GM18909 (cell line): Measurements from ENCODE around the gene GBP1.
"Not testable (repeated sequence)": the region's sequence is repeated elsewhere in the genome, so short reads cannot be mapped to it uniquely, and the experiment has no call there.

ENCODE experiments used
- ATAC-seq: cut with Tn5 transposase; IDR thresholded peaks from one replicate; pipeline ENCODE4 v1.9.1; 2021; ENCODE audit warnings: mild to moderate bottlenecking; ENCODE audit not compliant: unreplicated experiment, poor library complexity

GBP1 gene

DNA sequence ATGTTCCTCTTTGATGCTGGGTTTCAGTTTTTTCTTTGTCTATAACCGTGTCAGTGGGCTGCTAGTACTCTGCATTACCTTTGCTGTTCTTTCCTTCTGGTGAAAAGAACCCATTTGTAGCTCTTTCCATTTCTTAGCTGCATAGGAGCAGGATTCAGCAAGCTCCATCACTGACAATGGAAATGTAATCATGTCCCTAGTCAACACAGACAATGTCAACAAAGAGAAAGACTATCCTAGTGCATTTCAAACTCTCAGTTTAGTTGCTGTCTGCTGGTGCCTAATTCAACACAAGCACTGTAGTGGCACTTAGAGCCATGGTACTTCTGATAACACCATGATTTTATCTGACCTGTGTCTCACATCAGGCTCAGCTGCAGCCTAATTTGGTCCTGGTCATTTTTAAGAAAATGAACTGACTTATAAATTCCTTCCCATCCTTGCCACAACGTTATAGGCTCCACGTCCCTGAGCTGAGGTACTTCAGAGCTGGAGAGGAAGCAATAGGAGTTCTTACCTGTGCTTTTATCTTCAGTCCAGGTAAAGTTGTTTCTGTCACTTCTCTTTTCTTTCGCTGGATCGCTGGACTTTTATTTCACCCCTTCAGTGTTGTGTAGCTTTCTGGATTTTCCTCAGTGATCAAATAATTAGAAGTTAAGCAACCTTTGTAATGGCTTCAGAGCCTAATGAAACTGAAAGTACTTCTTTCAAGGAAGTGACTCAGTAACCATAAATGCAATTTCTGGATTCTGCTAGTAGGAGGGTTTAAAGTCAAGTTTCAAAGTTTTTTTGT lies 42.6 kb downstream of the GBP1 start, which contains the start of gene GBP3:
TSS of gene GBP3 (minus strand) at position 700 of the 793 bp plus-strand sequence. CDS start 2,145 bp downstream, outside the sequence.
- peak; percentile 82 for ATAC-seq

GRCh38 chr1:89018318-89018717 lies 46.7 kb downstream of the GBP1 start:
- ATAC-seq: not testable (repeated sequence)

- ATAC-seq: no peak
Observed at GRCh38 chr1:89008511-89008910, 56.5 kb downstream of the GBP1 start.

DNA sequence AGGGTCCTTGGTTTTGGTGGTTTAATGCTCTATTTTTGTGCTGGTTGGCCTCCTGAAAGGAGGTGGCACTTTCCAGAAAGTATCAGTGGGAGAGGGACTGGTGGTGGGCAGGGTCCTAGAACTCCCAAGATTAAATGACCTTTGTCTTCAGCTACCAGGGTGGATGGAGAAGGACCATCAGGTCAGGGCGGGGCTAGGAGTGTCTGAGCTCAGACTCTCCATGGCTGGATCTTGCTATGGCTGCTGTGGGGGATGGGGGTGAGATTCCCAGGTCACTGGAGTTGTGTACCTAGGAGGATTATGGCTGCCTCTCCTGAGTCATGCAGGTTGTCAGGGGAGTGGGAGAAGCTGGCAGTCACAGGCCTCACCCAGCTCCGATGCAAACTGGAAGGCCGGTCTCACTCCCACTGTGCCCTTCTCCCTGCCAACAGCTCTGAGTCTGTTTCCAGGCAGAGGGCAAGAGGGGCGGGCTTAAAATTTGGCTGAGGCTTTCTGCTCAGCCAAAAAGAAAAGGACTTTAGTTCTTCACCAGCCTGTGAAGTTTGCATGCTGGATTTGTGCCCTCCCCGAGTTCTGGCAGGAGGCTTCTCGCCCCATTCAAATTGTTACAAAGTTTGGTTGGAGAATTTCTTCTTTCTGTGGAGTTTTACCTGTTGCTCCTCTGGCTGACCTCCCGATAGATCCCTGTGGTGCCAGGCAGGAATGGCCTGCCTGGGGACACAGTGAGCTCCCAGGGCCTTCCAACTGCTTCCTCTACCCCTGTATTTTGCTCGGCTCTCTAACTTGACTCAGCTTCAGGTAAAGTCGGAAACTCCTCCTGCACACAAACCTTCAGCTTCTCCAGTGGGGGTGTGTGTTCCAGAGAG lies 59.5 kb downstream of the GBP1 start:
- no peak for ATAC-seq
